ENCODE results near the gene OLFM3. TPM values are rescaled to one million over a fixed set of nuclear protein-coding genes. Genes with fewer than 3 reads are reported as not detected.

Gene OLFM3
- total and polyA plus RNA-seq, 10 of the 15 experiments (the other 5 are each of a cell fraction or from before 2014, with no cell fraction given): 0.09 to 0.33 TPM; not detected in 8

GRCh38 chr1:101953623-101954022, 43.1 kb downstream of the OLFM3 start:
- ChIA-PET SMC1A (ENCODE audit: uncharacterized antibody, unreplicated experiment) (interaction anchor here (0.9 kb wide), 1 partner anchor 10 kb away, joined by 3 read pairs; no protein-coding TSS in a partner anchor), RAD21 (ENCODE audit: unreplicated experiment) (no interaction called here), CTCF (no interaction called here), POLR2A (interaction anchor here (0.6 kb wide), 1 partner anchor 19 kb away, joined by 4 read pairs; no protein-coding TSS in a partner anchor)
- no peak for ATAC-seq
- intact Hi-C loops (cut with micrococcal nuclease; ENCODE audit: unreplicated experiment) (no loop called here), in situ Hi-C loops (cut with MboI) (no loop called here)
- H2AFZ ChIP-seq (ENCODE audit: control insufficient read depth, low read depth, low read length): no peak overlapping the region
- FAIRE-seq: no peak
- no peak for DNase-seq (ENCODE audit: low read depth, low spot score)
- no peaks in the 10 kb centered on the region for H3K36me3 ChIP-seq (ENCODE audit: control insufficient read depth in 2 of 2, insufficient read depth in 2 of 2, low read length in 1 of 2)
- no peaks in the 10 kb centered on the region for H4K20me1 ChIP-seq (ENCODE audit: control insufficient read depth, insufficient read depth)
- H3K4me3 ChIP-seq: no peak overlapping the region
- no TSS peak for BruUV-seq (replicated peaks)
- H3K79me2 ChIP-seq (ENCODE audit: control insufficient read depth, insufficient read depth, low read length): no peaks in the 10 kb centered on the region
- H3K27me3 ChIP-seq (replicated peaks in 1 of 2; ENCODE audit: control insufficient read depth in 2 of 2, insufficient read depth in 2 of 2, low read length in 1 of 2): no peaks in the 10 kb centered on the region
- H3K4me1 ChIP-seq (ENCODE audit: control insufficient read depth, insufficient read depth, low read length): no peaks in the 10 kb centered on the region
- no peak overlapping the region for H3K9ac ChIP-seq (ENCODE audit: control insufficient read depth, insufficient read depth, low read length)
- no peak for TF ChIP-seq TCF3 (IDR thresholded peaks at IDR 0.05; ENCODE audit: borderline replicate concordance, insufficient read depth, low read depth, low read length)
- no peak for TF ChIP-seq SUPT20H (IDR thresholded peaks at IDR 0.05; ENCODE audit: borderline replicate concordance, control insufficient read depth, low read depth, low read length)
- TF ChIP-seq JUND (IDR thresholded peaks at IDR 0.05; ENCODE audit: low read depth, low read length): no peak
- H3K27ac ChIP-seq (ENCODE audit: control insufficient read depth, insufficient read depth): no peak overlapping the region
- 0% methylated on average over 1 of the region's 1 CpG for WGBS (ENCODE audit: insufficient coverage, insufficient replicate concordance, low lambda C conversion rate, missing lambda C conversion rate)
- H3K4me2 ChIP-seq (ENCODE audit: control insufficient read depth, insufficient read depth): no peak overlapping the region
- no peaks in the 10 kb centered on the region for H3K9me3 ChIP-seq (replicated peaks; ENCODE audit: control insufficient read depth, insufficient read depth, low read length)

GRCh38 chr1:101945884-101946283, 50.8 kb downstream of the OLFM3 start:
- no peaks in the 10 kb centered on the region for H3K79me2 ChIP-seq (ENCODE audit: control insufficient read depth, insufficient read depth, low read length)
- no peak for ATAC-seq
- in situ Hi-C loops (cut with MboI) (no loop called here), intact Hi-C loops (cut with micrococcal nuclease; ENCODE audit: unreplicated experiment) (no loop called here)
- H3K27me3 ChIP-seq (replicated peaks in 1 of 2; ENCODE audit: control insufficient read depth in 2 of 2, insufficient read depth in 2 of 2, low read length in 1 of 2): no peaks in the 10 kb centered on the region
- no peak overlapping the region for H3K27ac ChIP-seq (ENCODE audit: control insufficient read depth, insufficient read depth)
- DNase-seq (ENCODE audit: low read depth, low spot score): no peak
- ChIA-PET RAD21 (ENCODE audit: unreplicated experiment) (no interaction called here), SMC1A (ENCODE audit: uncharacterized antibody, unreplicated experiment) (no interaction called here), POLR2A (no interaction called here), CTCF (no interaction called here)
- H3K4me3 ChIP-seq: no peak overlapping the region
- FAIRE-seq: no peak
- TF ChIP-seq, protein P1, sequence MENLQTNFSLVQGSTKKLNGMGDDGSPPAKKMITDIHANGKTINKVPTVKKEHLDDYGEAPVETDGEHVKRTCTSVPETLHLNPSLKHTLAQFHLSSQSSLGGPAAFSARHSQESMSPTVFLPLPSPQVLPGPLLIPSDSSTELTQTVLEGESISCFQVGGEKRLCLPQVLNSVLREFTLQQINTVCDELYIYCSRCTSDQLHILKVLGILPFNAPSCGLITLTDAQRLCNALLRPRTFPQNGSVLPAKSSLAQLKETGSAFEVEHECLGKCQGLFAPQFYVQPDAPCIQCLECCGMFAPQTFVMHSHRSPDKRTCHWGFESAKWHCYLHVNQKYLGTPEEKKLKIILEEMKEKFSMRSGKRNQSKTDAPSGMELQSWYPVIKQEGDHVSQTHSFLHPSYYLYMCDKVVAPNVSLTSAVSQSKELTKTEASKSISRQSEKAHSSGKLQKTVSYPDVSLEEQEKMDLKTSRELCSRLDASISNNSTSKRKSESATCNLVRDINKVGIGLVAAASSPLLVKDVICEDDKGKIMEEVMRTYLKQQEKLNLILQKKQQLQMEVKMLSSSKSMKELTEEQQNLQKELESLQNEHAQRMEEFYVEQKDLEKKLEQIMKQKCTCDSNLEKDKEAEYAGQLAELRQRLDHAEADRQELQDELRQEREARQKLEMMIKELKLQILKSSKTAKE (IDR thresholded peaks at IDR 0.05; ENCODE audit: low read depth, poor library complexity, severe bottlenecking): no peak
- TF ChIP-seq, protein P2, sequence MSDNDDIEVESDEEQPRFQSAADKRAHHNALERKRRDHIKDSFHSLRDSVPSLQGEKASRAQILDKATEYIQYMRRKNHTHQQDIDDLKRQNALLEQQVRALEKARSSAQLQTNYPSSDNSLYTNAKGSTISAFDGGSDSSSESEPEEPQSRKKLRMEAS (IDR thresholded peaks at IDR 0.05; ENCODE audit: low read depth, low read length): no peak
- no peak for TF ChIP-seq CBFB (IDR thresholded peaks at IDR 0.05; ENCODE audit: low read depth)
- TF ChIP-seq PAX5 (IDR thresholded peaks at IDR 0.05; ENCODE audit: borderline replicate concordance, low read depth, low read length): no peak
- no peak for TF ChIP-seq ETV6 (conservative IDR thresholded peaks at IDR 0.05 in 1 of 2, IDR thresholded peaks at IDR 0.05 in 1 of 2; ENCODE audit: borderline replicate concordance in 1 of 2, low read depth in 1 of 2)
- no peak for TF ChIP-seq NRF1 (conservative IDR thresholded peaks at IDR 0.05; ENCODE audit: low read depth, low read length)
- TF ChIP-seq POU2F2 (IDR thresholded peaks at IDR 0.05; ENCODE audit: borderline replicate concordance, low read depth, low read length): no peak
- no peak for TF ChIP-seq CBX5 (IDR thresholded peaks at IDR 0.05; ENCODE audit: low read depth)
- no peak for TF ChIP-seq EZH2 (IDR thresholded peaks at IDR 0.05; ENCODE audit: borderline replicate concordance, control insufficient read depth, low read depth, low read length)
- H2AFZ ChIP-seq (ENCODE audit: control insufficient read depth, low read depth, low read length): no peak overlapping the region
- H3K4me1 ChIP-seq (ENCODE audit: control insufficient read depth, insufficient read depth, low read length): no peaks in the 10 kb centered on the region
- H3K4me2 ChIP-seq (ENCODE audit: control insufficient read depth, insufficient read depth): no peak overlapping the region
- H3K9ac ChIP-seq (ENCODE audit: control insufficient read depth, insufficient read depth, low read length): no peak overlapping the region
- no peaks in the 10 kb centered on the region for H3K9me3 ChIP-seq (replicated peaks; ENCODE audit: control insufficient read depth, insufficient read depth, low read length)
- no TSS peak for BruUV-seq (replicated peaks)
- 87% methylated on average over 1 of the region's 1 CpG for WGBS (ENCODE audit: insufficient coverage, insufficient replicate concordance, low lambda C conversion rate, missing lambda C conversion rate)
- H3K36me3 ChIP-seq (ENCODE audit: control insufficient read depth in 2 of 2, insufficient read depth in 2 of 2, low read length in 1 of 2): no peaks in the 10 kb centered on the region
- H4K20me1 ChIP-seq (ENCODE audit: control insufficient read depth, insufficient read depth): no peaks in the 10 kb centered on the region

All from GM12878 (cell line).